CD14-positive monocyte (primary cell): ENCODE measurements around the gene ALG3. TPM values are rescaled to one million over a fixed set of nuclear protein-coding genes. Genes with fewer than 3 reads are reported as not detected.

Experiments
- DNase-seq, 3 donors: peaks; one replicate each; pipeline ENCODE4 v3.0.0-alpha.2; 2011 to 2022
- H2AFZ ChIP-seq: 2 replicates; pipeline ENCODE4 v1.6.0; 2012; ENCODE audit warnings: mild to moderate bottlenecking, low read depth, low read length, inconsistent platforms; ENCODE audit not compliant: insufficient read depth, poor library complexity, severe bottlenecking
- H3K27ac ChIP-seq, 2 donors: 1 replicate in 1 of 2; 2 replicates in 1 of 2; pipeline ENCODE4 v1.5.1; 2012 to 2013; ENCODE audit warnings: low read length in 2 of 2, control low read depth in 1 of 2, inconsistent platforms in 1 of 2, low read depth in 1 of 2, mild to moderate bottlenecking in 1 of 2
- H3K27me3 ChIP-seq, 2 donors: one replicate each; pipeline versions ENCODE4 v1.6.0 to v1.6.1; 2011 to 2013; ENCODE audit warnings: low read length in 2 of 2; ENCODE audit not compliant: control insufficient read depth in 2 of 2, insufficient read depth in 2 of 2
- H3K36me3 ChIP-seq, 2 donors: replicated peaks in 1 of 2; 1 replicate in 1 of 2; 2 replicates in 1 of 2; pipeline versions ENCODE4 v1.5.1 to v1.6.1; 2012 to 2013; ENCODE audit warnings: low read length in 2 of 2, control low read depth in 1 of 2, inconsistent platforms in 1 of 2, mild to moderate bottlenecking in 1 of 2; ENCODE audit not compliant: insufficient read depth in 2 of 2, control insufficient read depth in 1 of 2
- H3K4me1 ChIP-seq, 2 donors: 1 replicate in 1 of 2; 2 replicates in 1 of 2; pipeline versions ENCODE4 v1.5.1 to v1.6.1; 2012 to 2013; ENCODE audit warnings: low read length in 2 of 2, control low read depth in 1 of 2, inconsistent platforms in 1 of 2, mild to moderate bottlenecking in 1 of 2, moderate library complexity in 1 of 2; ENCODE audit not compliant: insufficient read depth in 2 of 2, control insufficient read depth in 1 of 2
- H3K4me2 ChIP-seq: replicated peaks from 2 replicates; pipeline ENCODE3; 2012; ENCODE audit warnings: low read length, moderate library complexity, mild to moderate bottlenecking; ENCODE audit not compliant: poor library complexity, severe bottlenecking; ENCODE audit errors: extremely low read depth
- H3K4me3 ChIP-seq, 3 experiments: fragments of 200-600 bp in 1 of 3; sonication (generic) in 1 of 3; replicated peaks in 1 of 3; 1 replicate in 2 of 3; 2 replicates in 1 of 3; pipeline ENCODE4 v1.5.1; 2011 to 2013; ENCODE audit warnings: low read length in 3 of 3, mild to moderate bottlenecking in 3 of 3, control low read depth in 2 of 3, low read depth in 2 of 3, inconsistent platforms in 1 of 3, moderate library complexity in 1 of 3
- H3K79me2 ChIP-seq: 2 replicates; pipeline ENCODE4 v1.6.0; 2012; ENCODE audit warnings: mild to moderate bottlenecking, control low read depth, inconsistent platforms, low read length, moderate library complexity; ENCODE audit not compliant: insufficient read depth
- H3K9ac ChIP-seq: 2 replicates; pipeline ENCODE4 v1.6.0; 2017; ENCODE audit warnings: low read length, mild to moderate bottlenecking; ENCODE audit not compliant: insufficient read depth, poor library complexity, severe bottlenecking
- H3K9me3 ChIP-seq, 2 donors: replicated peaks in 1 of 2; 1 replicate in 1 of 2; 2 replicates in 1 of 2; pipeline versions ENCODE4 v1.5.1 to v1.6.1; 2012 to 2013; ENCODE audit warnings: low read length in 2 of 2, control low read depth in 1 of 2; ENCODE audit not compliant: control insufficient read depth in 1 of 2, insufficient read depth in 1 of 2
- H4K20me1 ChIP-seq: 2 replicates; pipeline ENCODE4 v1.6.0; 2012; ENCODE audit warnings: mild to moderate bottlenecking, low read length, control low read depth, moderate library complexity; ENCODE audit not compliant: insufficient read depth
- H3K27ac Mint-ChIP-seq, 7 donors: one replicate each; pipeline ENCODE4 v1.8.0; 2020; ENCODE audit warnings: mild to moderate bottlenecking in 7 of 7, mixed read lengths in 7 of 7, moderate library complexity in 6 of 7, inconsistent platforms in 2 of 7
- H3K27me3 Mint-ChIP-seq, 3 donors: one replicate each; pipeline ENCODE4 v1.8.0; 2021 to 2022; ENCODE audit warnings: low read depth in 3 of 3, mild to moderate bottlenecking in 3 of 3, mixed read lengths in 3 of 3, moderate library complexity in 3 of 3, inconsistent platforms in 1 of 3
- H3K36me3 Mint-ChIP-seq, 2 donors: one replicate each; pipeline ENCODE4 v1.8.0; 2020; ENCODE audit warnings: mixed read lengths in 2 of 2, inconsistent platforms in 1 of 2, mild to moderate bottlenecking in 1 of 2
- H3K4me1 Mint-ChIP-seq: one replicate; pipeline ENCODE4 v1.8.0; 2020; ENCODE audit warnings: mild to moderate bottlenecking, mixed read lengths
- H3K4me3 Mint-ChIP-seq, 2 donors: one replicate each; pipeline ENCODE4 v1.8.0; 2020; ENCODE audit warnings: mild to moderate bottlenecking in 2 of 2, mixed read lengths in 2 of 2, moderate library complexity in 1 of 2
- H3K9me3 Mint-ChIP-seq, 7 donors: one replicate each; pipeline ENCODE4 v1.8.0; 2020 to 2022; ENCODE audit warnings: mixed read lengths in 7 of 7, mild to moderate bottlenecking in 6 of 7, moderate library complexity in 6 of 7, inconsistent platforms in 2 of 7
- WGBS: methylation state at CpG from one replicate; pipeline ENCODE4 v1.1.5; 2013; ENCODE audit warnings: missing lambda C conversion rate; ENCODE audit not compliant: insufficient coverage; 5-methylcytosine and 5-hydroxymethylcytosine counted together
- intact Hi-C, 2 donors: fragments of 100-400 bp; cut with micrococcal nuclease; formaldehyde crosslinking; loops; one replicate each; pipeline versions ENCODE4 v1.15.0 to v1.15.1; 2023
- polyA plus RNA-seq, 3 donors: library from polyadenylated mRNA; depleted of rRNA in 1 of 3; unstranded in 2 of 3; stranded (reverse) in 1 of 3; fragments of 300-500 nt in 2 of 3; fragments of >200 nt in 1 of 3; fragmentation: Illumina TruSeq in 2 of 3; gene quantifications; 1 replicate in 2 of 3; 2 replicates in 1 of 3; pipeline ENCODE4 v1.2.3, GENCODE V29; 2012 to 2021
- small RNA-seq: library from RNA; depleted of rRNA; stranded (forward); fragments of <200 nt; gene quantifications from one replicate; pipeline ENCODE3, GENCODE V24; 2012; ENCODE audit warnings: low read depth; ENCODE audit not compliant: insufficient read length
- TF ChIP-seq, protein P1 (sequence below): fragments of 200-600 bp; IDR thresholded peaks from one replicate; pipeline ENCODE4 v1.8.0; 2022; ENCODE audit warnings: antibody characterized with exemption, mild to moderate bottlenecking

Gene ALG3
- polyA plus RNA-seq, 3 donors, result 29.0 to 60.8 (median 56.4) TPM

DNA sequence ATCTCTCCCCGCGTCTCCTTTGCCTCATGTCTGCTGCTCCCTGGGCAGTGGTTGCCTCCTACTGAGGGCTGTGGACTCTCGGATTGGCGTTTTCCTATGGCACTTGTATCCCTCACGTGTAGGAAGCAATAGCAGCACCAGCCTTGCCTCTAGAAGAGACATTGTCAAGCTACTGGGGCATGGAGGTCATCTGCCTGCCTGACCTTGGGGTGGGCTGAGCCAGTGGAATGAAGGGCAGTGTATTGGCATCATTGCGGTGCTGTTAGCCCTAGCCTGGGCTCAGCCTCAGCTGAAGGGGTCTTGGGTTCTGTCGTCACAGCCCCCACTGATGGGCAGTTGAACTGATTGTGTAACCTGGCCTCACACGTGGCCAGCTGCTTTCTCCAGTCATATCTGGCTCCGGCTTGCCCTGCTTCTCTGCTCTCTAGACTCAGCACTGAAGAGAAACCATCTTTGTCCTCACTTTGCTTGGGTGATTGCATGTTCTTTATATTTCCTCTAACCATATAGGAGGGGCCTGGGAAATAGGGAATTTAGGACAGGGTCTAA, 54.7 kb downstream of the ALG3 start:
- no peaks in the 10 kb centered on the region for H3K4me1 Mint-ChIP-seq
- Histone ChIP-seq H3K79me2 (peaks cover 9% of the 10 kb centered on the region), H3K27ac (no peak overlapping the region), H3K4me3 (no peak overlapping the region), H3K4me1 (no peaks in the 10 kb centered on the region), H3K4me2 (no peak overlapping the region), H3K27me3 (no peaks in the 10 kb centered on the region), H4K20me1 (peaks cover 23% of the 10 kb centered on the region), H2AFZ (no peak overlapping the region), H3K36me3 (peaks cover 66 to 74% of the 10 kb centered on the region in 2 donors), H3K9ac (no peak overlapping the region), H3K9me3 (no peaks in the 10 kb centered on the region)
- no peak for DNase-seq
- H3K9me3 Mint-ChIP-seq, result no peaks in the 10 kb centered on the region
- no peak overlapping the region for H3K4me3 Mint-ChIP-seq
- H3K27me3 Mint-ChIP-seq, result no peaks in the 10 kb centered on the region
- TF ChIP-seq, protein P1, sequence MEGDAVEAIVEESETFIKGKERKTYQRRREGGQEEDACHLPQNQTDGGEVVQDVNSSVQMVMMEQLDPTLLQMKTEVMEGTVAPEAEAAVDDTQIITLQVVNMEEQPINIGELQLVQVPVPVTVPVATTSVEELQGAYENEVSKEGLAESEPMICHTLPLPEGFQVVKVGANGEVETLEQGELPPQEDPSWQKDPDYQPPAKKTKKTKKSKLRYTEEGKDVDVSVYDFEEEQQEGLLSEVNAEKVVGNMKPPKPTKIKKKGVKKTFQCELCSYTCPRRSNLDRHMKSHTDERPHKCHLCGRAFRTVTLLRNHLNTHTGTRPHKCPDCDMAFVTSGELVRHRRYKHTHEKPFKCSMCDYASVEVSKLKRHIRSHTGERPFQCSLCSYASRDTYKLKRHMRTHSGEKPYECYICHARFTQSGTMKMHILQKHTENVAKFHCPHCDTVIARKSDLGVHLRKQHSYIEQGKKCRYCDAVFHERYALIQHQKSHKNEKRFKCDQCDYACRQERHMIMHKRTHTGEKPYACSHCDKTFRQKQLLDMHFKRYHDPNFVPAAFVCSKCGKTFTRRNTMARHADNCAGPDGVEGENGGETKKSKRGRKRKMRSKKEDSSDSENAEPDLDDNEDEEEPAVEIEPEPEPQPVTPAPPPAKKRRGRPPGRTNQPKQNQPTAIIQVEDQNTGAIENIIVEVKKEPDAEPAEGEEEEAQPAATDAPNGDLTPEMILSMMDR, result no peak
- H3K27ac Mint-ChIP-seq, result peak overlapping the region in 2 of 7 donors; percentile 27 to 43
- peaks cover 70 to 74% of the 10 kb centered on the region in 2 donors for H3K36me3 Mint-ChIP-seq
- WGBS, result 92% methylated on average over 6 of the region's 9 CpGs
- intact Hi-C loops, result no loop called here

DNA sequence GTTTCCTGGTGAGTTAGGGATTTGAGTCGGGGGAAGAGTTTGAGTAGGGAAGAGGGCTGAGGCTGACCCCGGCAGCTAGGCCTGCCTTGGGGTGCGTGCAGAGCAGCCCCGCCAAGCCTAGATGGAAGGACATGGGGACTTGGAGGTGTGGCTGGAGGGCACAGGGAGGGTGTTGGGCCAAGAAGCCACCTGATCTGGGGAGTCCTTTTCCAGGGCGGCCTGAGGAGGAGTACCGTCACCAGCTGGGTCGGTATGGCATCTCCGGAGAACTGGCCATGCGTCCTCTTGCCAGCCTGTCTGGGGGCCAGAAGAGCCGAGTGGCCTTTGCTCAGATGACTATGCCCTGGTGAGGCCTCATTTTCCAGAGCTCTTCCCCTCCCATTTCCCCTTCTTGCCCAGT, 55.9 kb downstream of the ALG3 start:
- Histone ChIP-seq H2AFZ (no peak overlapping the region), H3K27me3 (no peaks in the 10 kb centered on the region), H3K36me3 (peaks cover 77 to 86% of the 10 kb centered on the region in 2 donors), H3K4me2 (no peak overlapping the region), H4K20me1 (peaks cover 34% of the 10 kb centered on the region), H3K4me1 (no peaks in the 10 kb centered on the region), H3K9ac (no peak overlapping the region), H3K79me2 (peaks cover 21% of the 10 kb centered on the region), H3K9me3 (no peaks in the 10 kb centered on the region), H3K27ac (no peak overlapping the region), H3K4me3 (no peak overlapping the region)
- Mint-ChIP-seq H3K4me1 (peaks cover 3% of the 10 kb centered on the region), H3K27me3 (no peaks in the 10 kb centered on the region), H3K4me3 (no peak overlapping the region), H3K9me3 (no peaks in the 10 kb centered on the region), H3K27ac (peak overlapping the region in 2 of 7 donors; percentile 40 to 57), H3K36me3 (peaks cover 82 to 85% of the 10 kb centered on the region in 2 donors)
- TF ChIP-seq, protein P1, result no peak
- intact Hi-C loops, result no loop called here
- no peak for DNase-seq
- 99% methylated on average over 10 of the region's 10 CpGs for WGBS

Small RNAs within 50 kb of the gene (small RNA-seq; reads per million reads assigned to genes)
- gene MIR1224, result not detected

Other genes with a start within 250 kb of the ALG3 start
- gene ABCC5, start 231.1 kb downstream of the ALG3 start, polyA plus RNA-seq, result 10 to 100 TPM in 1 of 3 donors, 1 to 10 TPM in 2; 6.2 to 30.9 (median 7.7) TPM
- gene HTR3D, start 217.2 kb downstream of the ALG3 start, polyA plus RNA-seq, result not detected
- gene HTR3C, start 195.9 kb downstream of the ALG3 start, polyA plus RNA-seq, result not detected
- not detected for gene HTR3E, start 151.9 kb downstream of the ALG3 start, polyA plus RNA-seq
- 10 to 100 TPM; 22.7 to 50.0 (median 24.1) TPM for gene EIF2B5, start 113.6 kb downstream of the ALG3 start, polyA plus RNA-seq
- gene DVL3, start 93.6 kb downstream of the ALG3 start, polyA plus RNA-seq, result 10 to 100 TPM in 1 of 3 donors, 1 to 10 TPM in 2; 4.5 to 42.1 (median 9.4) TPM
- 100 to 1,000 TPM; 283 to 327 (median 295) TPM for gene AP2M1, start 74.1 kb downstream of the ALG3 start, polyA plus RNA-seq
- gene ABCF3, start 62.8 kb downstream of the ALG3 start, polyA plus RNA-seq, result 10 to 100 TPM; 13.5 to 74.8 (median 13.9) TPM
- gene VWA5B2, start 19.4 kb downstream of the ALG3 start, polyA plus RNA-seq, result under 1 TPM in 1 of 3 donors, not detected in 2; 0.32 TPM
- 10 to 100 TPM in 1 of 3 donors, 1 to 10 TPM in 2; 4.0 to 12.0 (median 7.3) TPM for gene EEF1AKMT4, start 710 bp upstream of the ALG3 start, polyA plus RNA-seq
- not detected for gene CAMK2N2, start 12.6 kb upstream of the ALG3 start, polyA plus RNA-seq
- gene ECE2, start 27.1 kb upstream of the ALG3 start, polyA plus RNA-seq, result not detected
- 100 to 1,000 TPM; 138 to 186 (median 167) TPM for gene PSMD2, start 50.3 kb upstream of the ALG3 start, polyA plus RNA-seq
- 100 to 1,000 TPM in 1 of 3 donors, 10 to 100 TPM in 2; 13.9 to 119 (median 24.2) TPM for gene EIF4G1, start 65.6 kb upstream of the ALG3 start, polyA plus RNA-seq
- gene FAM131A, start 88.6 kb upstream of the ALG3 start, polyA plus RNA-seq, result 10 to 100 TPM in 1 of 3 donors, 1 to 10 TPM in 2; 5.8 to 30.6 (median 7.7) TPM
- 1 to 10 TPM in 1 of 3 donors, under 1 TPM in 1, not detected in 1; 0.16 to 2.7 TPM for gene CLCN2, start 112.6 kb upstream of the ALG3 start, polyA plus RNA-seq
- gene POLR2H, start 112.7 kb upstream of the ALG3 start, polyA plus RNA-seq, result 10 to 100 TPM; 21.7 to 67.3 (median 24.6) TPM
- gene THPO, start 129.2 kb upstream of the ALG3 start, polyA plus RNA-seq, result not detected
- gene CHRD, start 131.1 kb upstream of the ALG3 start, polyA plus RNA-seq, result under 1 TPM in 1 of 3 donors, not detected in 2; 0.03 TPM